PC-3 (cell line): ENCODE measurements around the gene CHSY1.

Experiments used
- EZH2 ChIP-seq: fragments of 300-600 bp; sonication (generic); IDR thresholded peaks from one replicate; pipeline ENCODE4 v1.6.1; 2017; ENCODE audit warnings: antibody characterized with exemption, mild to moderate bottlenecking, low read length; ENCODE audit not compliant: unreplicated experiment
- EZH2phosphoT487 ChIP-seq: fragments of 300-600 bp; sonication (generic); IDR thresholded peaks from 2 replicates; pipeline ENCODE4 v1.6.1; 2018; ENCODE audit warnings: mild to moderate bottlenecking, antibody characterized with exemption, low read length, borderline replicate concordance
- TF ChIP-seq, protein P1 (sequence below): fragments of 300-600 bp; sonication (generic); conservative IDR thresholded peaks from 2 replicates; pipeline ENCODE4 v1.5.1; 2017; ENCODE audit warnings: antibody characterized with exemption, low read depth, mild to moderate bottlenecking, low read length

DNA sequence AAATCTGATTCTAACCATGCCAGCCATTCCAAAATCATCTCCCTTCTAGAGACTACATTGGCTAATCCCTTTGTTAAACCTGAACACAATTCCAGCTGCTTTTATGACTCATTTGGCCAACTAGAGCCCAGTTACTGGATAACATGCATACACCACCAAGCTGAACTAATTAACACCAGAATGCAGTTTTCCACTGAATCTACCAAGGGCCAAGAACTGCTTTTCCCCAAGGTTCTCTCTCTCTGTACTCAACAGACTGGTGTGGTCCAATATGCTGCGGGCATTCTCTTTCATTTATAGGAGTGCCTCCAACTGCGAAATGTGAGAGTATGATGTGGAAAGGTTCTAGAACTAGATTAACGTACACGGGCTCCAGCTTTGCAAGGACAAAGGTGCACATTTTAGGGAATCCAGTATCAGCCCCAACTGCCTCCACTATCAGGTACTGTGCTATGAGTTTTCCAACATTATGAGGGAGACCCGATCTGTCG, 1.5 kb downstream of the CHSY1 start:
- TF ChIP-seq, protein P1, sequence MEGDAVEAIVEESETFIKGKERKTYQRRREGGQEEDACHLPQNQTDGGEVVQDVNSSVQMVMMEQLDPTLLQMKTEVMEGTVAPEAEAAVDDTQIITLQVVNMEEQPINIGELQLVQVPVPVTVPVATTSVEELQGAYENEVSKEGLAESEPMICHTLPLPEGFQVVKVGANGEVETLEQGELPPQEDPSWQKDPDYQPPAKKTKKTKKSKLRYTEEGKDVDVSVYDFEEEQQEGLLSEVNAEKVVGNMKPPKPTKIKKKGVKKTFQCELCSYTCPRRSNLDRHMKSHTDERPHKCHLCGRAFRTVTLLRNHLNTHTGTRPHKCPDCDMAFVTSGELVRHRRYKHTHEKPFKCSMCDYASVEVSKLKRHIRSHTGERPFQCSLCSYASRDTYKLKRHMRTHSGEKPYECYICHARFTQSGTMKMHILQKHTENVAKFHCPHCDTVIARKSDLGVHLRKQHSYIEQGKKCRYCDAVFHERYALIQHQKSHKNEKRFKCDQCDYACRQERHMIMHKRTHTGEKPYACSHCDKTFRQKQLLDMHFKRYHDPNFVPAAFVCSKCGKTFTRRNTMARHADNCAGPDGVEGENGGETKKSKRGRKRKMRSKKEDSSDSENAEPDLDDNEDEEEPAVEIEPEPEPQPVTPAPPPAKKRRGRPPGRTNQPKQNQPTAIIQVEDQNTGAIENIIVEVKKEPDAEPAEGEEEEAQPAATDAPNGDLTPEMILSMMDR = no peak
- no peak for TF ChIP-seq EZH2phosphoT487
- no peak for TF ChIP-seq EZH2
